NCI-H82 treated with DMSO at 0.1 percent for 48 hours (cell line): ENCODE measurements around the gene CXCL11.
A peak's percentile ranks its signal among the peaks of the same experiment; 100 is the strongest.
"Not testable (repeated sequence)": the region's sequence is repeated elsewhere in the genome, so short reads cannot be mapped to it uniquely, and the experiment has no call there.

Source experiments
- DNase-seq: peaks from one replicate; lab custom pipeline; 2025; ENCODE audit not compliant: unreplicated experiment; lab: John Stamatoyannopoulos, UW

CXCL11 gene

DNA sequence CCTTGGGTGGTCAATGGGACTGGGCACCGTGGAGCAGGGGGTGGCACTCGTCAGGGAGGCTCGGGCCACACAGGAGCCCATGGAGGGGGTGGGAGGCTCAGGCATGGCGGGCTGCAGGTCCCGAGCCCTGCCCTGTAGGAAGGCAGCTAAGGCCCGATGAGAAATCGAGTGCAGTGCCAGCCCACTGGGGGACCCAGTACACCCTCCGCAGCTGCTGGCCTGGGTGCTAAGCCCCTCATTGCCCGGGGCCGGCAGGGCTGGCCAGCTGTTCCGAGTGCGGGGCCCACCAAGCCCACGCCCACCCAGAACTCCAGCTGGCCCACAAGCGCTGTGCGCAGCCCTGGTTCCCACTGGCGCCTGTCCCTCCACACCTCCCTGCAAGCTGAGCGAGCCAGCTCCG lies 7.4 kb upstream of the CXCL11 start:
- DNase-seq: not testable (repeated sequence)

DNA sequence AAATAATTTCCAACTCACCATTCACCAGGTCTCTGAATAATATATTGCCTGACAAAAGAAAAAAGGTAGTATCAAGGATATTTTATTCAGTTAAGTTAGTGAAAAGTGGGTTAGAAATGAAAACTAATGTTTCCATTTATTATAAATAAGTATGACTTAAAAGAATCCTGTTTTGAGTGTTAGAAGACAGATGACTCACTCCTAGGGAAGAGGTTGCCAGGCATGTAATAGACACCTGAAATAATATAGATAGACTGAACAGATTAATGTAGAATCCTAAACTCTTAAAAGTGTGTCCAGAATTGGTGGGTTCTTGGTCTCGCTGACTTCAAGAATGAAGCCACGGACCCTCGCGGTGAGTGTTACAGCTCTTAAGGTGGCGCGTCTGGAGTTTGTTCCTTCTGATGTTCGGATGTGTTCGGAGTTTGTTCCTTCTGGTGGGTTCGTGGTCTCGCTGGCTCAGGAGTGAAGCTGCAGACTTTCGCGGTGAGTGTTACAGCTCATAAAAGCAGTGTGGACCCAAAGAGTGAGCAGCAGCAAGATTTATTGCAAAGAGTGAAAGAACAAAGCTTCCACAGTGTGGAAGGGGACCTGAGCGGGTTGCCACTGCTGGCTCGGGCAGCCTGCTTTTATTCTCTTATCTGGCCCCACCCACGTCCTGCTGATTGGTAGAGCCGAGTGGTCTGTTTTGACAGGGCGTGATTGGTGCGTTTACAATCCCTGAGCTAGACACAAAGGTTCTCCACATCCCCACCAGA lies 6.5 kb upstream of the CXCL11 start:
- DNase-seq: not testable (repeated sequence)

- no peak for DNase-seq
Measured at GRCh38 chr4:76036855-76037254, 985 bp upstream of the CXCL11 start.

GRCh38 chr4:76035141-76035540 lies 729 bp downstream of the CXCL11 start:
- DNase-seq: peak; percentile 84

DNA sequence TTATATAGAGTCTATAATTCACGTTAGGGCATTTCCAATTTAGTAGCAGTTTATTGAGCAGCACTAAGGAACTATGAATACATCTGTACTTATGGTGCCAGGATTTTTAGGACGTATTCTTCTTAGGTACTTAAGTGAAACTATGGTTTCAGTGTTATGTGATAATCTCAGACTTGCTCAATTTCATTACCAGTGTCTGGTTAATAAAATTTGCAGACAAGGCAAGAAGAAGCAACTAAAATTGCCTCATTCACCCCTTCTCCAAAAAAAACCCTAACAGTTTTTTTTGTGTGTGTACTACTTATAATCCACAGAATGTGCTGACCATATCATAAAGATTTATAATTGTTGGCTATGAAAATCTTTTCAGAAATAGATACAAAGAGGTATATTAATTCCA lies 6.6 kb downstream of the CXCL11 start:
- no peak for DNase-seq

DNA sequence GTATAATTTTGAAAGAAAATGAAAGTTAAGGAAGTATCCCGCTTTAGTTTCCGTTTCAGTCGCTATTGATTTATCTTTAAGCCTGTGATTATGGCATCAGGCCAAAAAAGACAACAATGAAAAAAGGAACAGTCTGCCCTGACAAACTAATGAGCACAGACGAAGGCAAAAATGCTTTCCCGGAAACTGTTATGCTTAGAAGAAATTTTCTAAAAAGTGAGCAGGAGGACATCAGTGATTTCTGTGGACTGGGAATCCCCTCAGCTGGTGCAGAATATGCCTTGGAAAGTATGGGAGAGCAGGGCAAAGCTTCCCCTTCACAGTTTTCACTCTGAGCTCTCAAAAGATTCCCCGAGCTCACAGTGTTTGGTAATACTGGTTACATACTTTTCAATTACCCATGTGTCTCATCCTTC lies 7.5 kb downstream of the CXCL11 start:
- no peak for DNase-seq

DNA sequence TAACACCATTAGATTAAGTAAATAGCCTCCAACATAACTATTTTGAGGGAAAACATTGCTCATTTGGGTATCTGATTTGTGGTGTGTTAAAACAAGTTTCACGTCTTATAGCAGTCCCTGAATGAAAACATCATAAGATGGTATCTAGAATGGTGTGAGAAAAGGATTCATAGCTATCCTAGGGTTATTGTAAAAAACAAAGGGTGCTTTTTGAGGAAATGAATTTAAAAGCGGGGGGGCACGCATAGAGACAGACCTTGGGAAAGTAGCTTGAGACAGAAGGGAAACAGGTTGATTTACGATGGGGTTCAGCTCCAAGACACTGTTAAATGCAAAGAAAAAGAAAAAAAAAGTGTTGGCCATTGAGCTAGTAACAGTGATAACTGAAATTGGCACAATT lies 11.8 kb downstream of the CXCL11 start:
- no peak for DNase-seq

- DNase-seq: no peak
Measured at GRCh38 chr4:76023389-76023788, 12.5 kb downstream of the CXCL11 start, which contains the start of gene CXCL10. TSS of gene CXCL10 (minus strand) at chr4:76023497. CDS start at chr4:76023431, 66 bp downstream.

GRCh38 chr4:76022677-76023076 lies 13.2 kb downstream of the CXCL11 start:
- DNase-seq: no peak

GRCh38 chr4:76022031-76022430 lies 13.8 kb downstream of the CXCL11 start:
- DNase-seq: no peak

DNA sequence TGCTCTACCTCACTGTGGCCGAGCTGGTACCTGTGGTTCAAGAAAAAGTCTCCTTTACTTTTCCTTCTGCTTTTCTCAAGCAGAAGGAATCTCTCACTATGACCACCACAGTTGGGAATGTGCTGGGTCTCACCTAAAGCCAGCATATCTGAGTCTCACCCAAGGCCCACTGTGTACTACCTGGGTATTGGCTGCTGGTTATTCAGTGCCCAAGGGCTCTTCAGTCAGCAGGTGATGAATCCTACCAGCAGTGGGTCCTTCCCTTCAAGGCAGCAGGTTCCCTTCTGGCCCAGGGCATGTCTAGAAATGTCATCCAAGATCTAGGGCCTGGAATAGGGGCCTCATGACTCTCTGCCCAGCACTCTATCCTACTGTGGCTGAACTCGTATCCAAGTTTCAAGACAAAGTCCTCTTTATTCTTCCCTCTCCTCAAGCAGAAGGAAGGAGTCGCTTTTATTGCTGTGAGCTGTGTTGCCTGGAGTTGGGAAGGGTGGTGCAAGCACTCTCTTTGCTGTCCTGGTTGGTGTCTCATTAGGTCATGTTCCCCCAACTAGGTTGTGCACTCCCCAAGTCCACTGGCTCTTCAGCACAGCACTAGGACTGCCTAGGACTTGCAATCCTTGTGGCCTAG lies 18.7 kb downstream of the CXCL11 start:
- no peak for DNase-seq

- DNase-seq: no peak
Measured at GRCh38 chr4:76016393-76016792, 19.5 kb downstream of the CXCL11 start.

DNA sequence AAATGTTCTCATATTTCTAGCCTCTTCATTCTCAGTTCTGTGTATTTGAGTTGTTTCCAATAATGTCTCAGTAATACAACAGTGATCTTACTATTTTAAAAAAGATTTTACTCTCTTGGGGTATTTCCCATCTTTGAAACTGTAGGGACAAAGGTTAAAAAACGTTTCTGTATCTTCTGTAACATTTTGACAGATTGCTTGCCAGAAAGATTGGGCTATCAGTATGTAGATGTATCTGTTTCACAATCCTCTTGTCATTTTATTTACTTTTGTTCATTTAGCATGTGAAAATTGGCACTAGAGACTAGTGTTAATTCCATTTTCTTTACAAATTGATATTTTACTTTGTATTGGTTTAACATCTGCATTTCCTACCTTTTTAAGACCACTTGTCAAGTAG lies 22.3 kb downstream of the CXCL11 start:
- no peak for DNase-seq

DNA sequence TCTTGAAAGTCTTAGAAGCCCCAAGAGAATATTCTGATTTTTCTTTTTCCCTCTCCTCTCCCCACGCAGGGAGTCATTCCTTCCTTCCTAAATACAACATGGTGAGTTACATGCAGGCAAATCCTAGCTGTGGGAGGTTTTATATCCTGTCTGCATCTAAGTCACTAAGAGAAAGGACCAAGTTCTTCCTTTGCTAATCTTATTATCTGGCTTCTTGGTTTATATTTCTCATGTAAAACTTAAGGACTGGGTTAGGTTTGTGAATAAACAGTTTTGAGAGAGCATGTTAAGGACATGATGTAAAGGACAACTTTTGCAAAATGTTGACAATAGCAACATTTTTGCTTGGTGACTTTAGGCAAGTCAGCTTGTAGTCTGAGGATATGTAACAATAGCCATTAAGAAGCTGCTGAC lies 23.5 kb downstream of the CXCL11 start:
- peak; percentile 10 for DNase-seq

GRCh38 chr4:76011700-76012387 lies 24.0 kb downstream of the CXCL11 start:
- no peak for DNase-seq

DNA sequence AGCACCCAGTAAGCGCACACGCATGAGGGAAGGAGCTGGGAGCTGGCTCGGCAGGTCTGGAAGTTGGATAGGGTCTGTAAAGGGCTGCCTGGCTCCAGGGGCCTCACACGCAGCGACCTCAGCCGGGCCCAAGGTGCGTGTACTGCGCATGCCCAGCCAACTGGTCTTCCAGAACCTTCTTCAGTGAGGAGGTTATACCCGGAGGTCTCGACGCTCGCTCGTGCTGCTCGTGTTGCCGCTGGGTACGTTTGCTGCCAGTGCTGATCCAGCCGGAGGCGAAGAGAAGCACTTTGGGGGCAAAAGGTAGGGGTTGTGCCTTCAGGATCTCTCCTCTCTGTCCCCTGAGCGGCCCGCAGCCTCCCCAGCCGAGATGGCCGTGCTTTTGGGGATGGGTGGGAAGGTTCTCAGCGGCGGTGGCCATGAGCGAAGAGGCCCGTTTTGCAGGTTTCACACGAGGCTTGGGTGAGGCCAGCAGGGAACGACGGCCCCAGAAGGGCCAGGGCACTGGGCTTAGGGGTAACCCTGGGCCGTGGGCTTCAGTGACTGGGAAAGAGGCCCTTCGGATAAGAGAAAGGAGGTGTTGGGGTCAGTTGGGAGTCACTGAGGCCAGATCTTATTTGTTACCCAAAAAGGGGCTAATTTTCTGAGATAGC lies 24.7 kb downstream of the CXCL11 start:
- no peak for DNase-seq

DNA sequence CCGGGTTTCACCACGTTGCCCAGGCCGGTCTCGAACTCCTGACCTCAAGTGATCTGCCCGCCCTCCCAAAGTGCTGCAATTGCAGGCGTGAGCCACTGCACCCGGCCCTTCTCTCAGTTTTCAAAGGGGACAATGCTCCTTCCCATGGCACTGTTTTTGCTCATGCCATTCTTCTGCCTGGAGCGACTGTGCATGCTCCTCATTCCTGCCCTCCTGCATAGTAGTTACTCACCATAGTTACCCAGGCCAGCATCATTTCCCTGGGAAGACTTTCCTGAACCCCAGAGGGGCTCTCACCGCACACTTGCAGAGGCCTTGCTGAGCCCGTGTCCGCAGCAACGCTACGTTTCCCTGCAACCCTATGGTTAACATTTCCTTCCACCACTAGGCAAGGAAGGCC lies 25.3 kb downstream of the CXCL11 start:
- no peak for DNase-seq

- DNase-seq: no peak
Measured at GRCh38 chr4:76009311-76009710, 26.6 kb downstream of the CXCL11 start.

DNA sequence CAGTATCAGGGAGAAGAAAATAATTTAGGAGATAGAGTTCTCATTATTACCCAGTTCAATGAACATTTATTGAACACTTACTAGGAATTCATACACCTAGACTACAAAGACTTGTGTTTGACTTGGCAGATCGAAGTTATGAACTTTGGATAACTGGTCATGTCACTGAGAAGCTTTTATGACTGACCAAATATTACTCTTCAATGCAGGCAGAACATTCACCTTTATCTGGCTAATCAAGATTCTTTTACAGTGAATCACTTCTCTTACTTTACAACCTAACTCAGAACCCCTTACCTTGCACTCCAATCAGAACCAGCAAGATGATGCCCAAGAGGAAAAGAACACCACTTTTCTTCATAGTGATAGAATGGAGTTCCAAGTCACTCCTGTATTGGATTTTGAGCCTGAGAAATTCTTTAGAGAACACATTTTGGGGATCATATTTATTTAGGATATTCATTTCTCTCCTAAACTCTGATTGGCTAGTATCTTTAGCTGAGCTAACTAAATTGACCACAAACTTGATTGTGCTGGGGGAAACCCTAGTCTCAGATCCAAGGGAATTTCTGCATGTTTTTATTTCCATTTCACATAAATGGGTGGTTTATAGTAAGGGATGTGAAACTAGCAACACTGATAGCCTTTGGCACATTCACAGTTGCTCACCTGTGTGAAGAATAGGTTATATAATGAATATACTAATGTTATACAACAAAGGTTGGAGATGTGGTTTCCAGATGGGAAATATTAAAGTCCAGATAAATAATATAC lies 28.6 kb downstream of the CXCL11 start, which contains the start of gene CXCL9:
Gene CXCL9 (minus strand): TSS at position 421 of the 774 bp plus-strand sequence. CDS start 60 bp downstream, at position 361.
- no peak for DNase-seq

GRCh38 chr4:76003620-76004019 lies 32.2 kb downstream of the CXCL11 start:
- DNase-seq: no peak

- no peak for DNase-seq
Measured at GRCh38 chr4:76003035-76003434, 32.8 kb downstream of the CXCL11 start.
